OCI-LY3 (cell line): ENCODE results near the gene CHRM4.

Experiments
- EZH2phosphoT487 ChIP-seq: fragments of 200-600 bp; shearing (Covaris generic); IDR thresholded peaks from 2 replicates; pipeline ENCODE4 v1.6.1; 2018; ENCODE audit warnings: antibody characterized with exemption, mixed run types, low read depth
- TF ChIP-seq, protein P1 (sequence below): fragments of 200-600, 300-600 bp; sonication (generic); IDR thresholded peaks from 2 replicates; pipeline ENCODE4 v1.5.1; 2014; ENCODE audit warnings: antibody characterized with exemption, low read length, low read depth

GRCh38 chr11:46429717-46430116, 38.1 kb upstream of the CHRM4 start:
- TF ChIP-seq, protein P1, sequence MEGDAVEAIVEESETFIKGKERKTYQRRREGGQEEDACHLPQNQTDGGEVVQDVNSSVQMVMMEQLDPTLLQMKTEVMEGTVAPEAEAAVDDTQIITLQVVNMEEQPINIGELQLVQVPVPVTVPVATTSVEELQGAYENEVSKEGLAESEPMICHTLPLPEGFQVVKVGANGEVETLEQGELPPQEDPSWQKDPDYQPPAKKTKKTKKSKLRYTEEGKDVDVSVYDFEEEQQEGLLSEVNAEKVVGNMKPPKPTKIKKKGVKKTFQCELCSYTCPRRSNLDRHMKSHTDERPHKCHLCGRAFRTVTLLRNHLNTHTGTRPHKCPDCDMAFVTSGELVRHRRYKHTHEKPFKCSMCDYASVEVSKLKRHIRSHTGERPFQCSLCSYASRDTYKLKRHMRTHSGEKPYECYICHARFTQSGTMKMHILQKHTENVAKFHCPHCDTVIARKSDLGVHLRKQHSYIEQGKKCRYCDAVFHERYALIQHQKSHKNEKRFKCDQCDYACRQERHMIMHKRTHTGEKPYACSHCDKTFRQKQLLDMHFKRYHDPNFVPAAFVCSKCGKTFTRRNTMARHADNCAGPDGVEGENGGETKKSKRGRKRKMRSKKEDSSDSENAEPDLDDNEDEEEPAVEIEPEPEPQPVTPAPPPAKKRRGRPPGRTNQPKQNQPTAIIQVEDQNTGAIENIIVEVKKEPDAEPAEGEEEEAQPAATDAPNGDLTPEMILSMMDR: no peak
- no peak for TF ChIP-seq EZH2phosphoT487
